Gastrocnemius medialis (tissue), 4 donors: ENCODE measurements around the gene CFAP47.
"Not testable (repeated sequence)": the region's sequence is repeated elsewhere in the genome, so short reads cannot be mapped to it uniquely, and the experiment has no call there.

ENCODE experiments used
- POLR2A ChIP-seq, 2 donors: fragments of 450-650 bp; IDR thresholded peaks; one replicate each; pipeline ENCODE4 v1.6.1; 2017; ENCODE audit warnings: antibody characterized with exemption in 2 of 2, mild to moderate bottlenecking in 2 of 2, moderate library complexity in 2 of 2
- TF ChIP-seq, protein P1 (sequence below), 5 experiments: fragments of 450-650 bp in 3 of 5; fragments of 200-600 bp in 2 of 5; sonication (generic) in 2 of 5; IDR thresholded peaks in 4 of 5; conservative IDR thresholded peaks in 1 of 5; 1 replicate in 4 of 5; 2 replicates in 1 of 5; pipeline ENCODE4 v1.5.1; 2016 to 2019; ENCODE audit warnings: antibody characterized with exemption in 5 of 5, mild to moderate bottlenecking in 3 of 5, moderate library complexity in 3 of 5

DNA sequence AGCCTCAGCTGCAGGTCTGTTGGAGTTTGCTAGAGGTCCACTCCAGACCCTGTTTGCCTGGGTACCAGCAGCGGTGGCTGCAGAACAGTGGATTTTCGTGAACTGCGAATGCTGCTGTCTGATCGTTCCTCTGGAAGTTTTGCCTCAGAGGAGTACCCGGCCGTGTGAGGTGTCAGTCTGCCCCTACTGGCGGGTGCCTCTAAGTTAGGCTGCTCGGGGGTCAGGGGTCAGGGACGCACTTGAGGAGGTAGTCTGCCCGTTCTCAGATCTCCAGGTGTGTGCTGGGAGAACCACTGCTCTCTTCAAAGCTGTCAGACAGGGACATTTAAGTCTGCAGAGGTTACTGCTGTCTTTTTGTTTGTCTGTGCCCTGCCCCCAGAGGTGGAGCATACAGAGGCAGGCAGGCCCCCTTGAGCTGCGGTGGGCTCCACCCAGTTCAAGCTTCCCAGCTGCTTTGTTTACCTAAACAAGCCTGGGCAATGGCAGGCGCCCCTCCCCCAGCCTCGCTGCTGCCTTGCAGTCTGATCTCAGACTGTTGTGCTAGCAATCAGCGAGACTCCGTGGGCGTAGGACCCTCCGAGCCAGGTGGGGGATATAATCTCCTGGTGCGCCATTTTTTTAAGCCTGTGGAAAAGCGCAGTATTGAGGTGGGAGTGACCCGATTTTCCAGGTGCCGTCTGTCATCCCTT lies 315.4 kb downstream of the CFAP47 start:
- TF ChIP-seq POLR2A (IDR thresholded peaks at IDR 0.05): not testable (repeated sequence)
- TF ChIP-seq, protein P1, sequence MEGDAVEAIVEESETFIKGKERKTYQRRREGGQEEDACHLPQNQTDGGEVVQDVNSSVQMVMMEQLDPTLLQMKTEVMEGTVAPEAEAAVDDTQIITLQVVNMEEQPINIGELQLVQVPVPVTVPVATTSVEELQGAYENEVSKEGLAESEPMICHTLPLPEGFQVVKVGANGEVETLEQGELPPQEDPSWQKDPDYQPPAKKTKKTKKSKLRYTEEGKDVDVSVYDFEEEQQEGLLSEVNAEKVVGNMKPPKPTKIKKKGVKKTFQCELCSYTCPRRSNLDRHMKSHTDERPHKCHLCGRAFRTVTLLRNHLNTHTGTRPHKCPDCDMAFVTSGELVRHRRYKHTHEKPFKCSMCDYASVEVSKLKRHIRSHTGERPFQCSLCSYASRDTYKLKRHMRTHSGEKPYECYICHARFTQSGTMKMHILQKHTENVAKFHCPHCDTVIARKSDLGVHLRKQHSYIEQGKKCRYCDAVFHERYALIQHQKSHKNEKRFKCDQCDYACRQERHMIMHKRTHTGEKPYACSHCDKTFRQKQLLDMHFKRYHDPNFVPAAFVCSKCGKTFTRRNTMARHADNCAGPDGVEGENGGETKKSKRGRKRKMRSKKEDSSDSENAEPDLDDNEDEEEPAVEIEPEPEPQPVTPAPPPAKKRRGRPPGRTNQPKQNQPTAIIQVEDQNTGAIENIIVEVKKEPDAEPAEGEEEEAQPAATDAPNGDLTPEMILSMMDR (IDR thresholded peaks at IDR 0.05 in 4 of 5, conservative IDR thresholded peaks at IDR 0.05 in 1 of 5): not testable (repeated sequence)
